AG09319 (cell line): ENCODE measurements around the gene LIMK2.
"Not testable (repeated sequence)": the region's sequence is repeated elsewhere in the genome, so short reads cannot be mapped to it uniquely, and the experiment has no call there.

Experiments
- DNase-seq: peaks from one replicate; pipeline ENCODE4 v3.0.0-alpha.2; 2010; ENCODE audit warnings: low read depth; ENCODE audit errors: extremely low read depth
- CTCF ChIP-seq: IDR thresholded peaks from 2 replicates; pipeline ENCODE4 v1.5.1; 2011; ENCODE audit warnings: low read depth, mild to moderate bottlenecking, inconsistent platforms, low read length, moderate library complexity

Gene LIMK2

GRCh38 chr22:31211862-31212730 lies at the start of gene LIMK2:
Gene LIMK2, plus strand, starts transcription at chr22:31212298. Its CDS starts 111 bp downstream, at chr22:31212409.
- TF ChIP-seq CTCF = peak; percentile 68
- no peak for DNase-seq

GRCh38 chr22:31170971-31171370 lies 41.1 kb upstream of the LIMK2 start:
- DNase-seq = no peak
- TF ChIP-seq CTCF = no peak

- not testable (repeated sequence) for DNase-seq
Observed at GRCh38 chr22:31171734-31172133, 40.4 kb upstream of the LIMK2 start.

- no peak for TF ChIP-seq CTCF
- DNase-seq = no peak
Observed at GRCh38 chr22:31173386-31174145, 38.5 kb upstream of the LIMK2 start.

- no peak for TF ChIP-seq CTCF
- DNase-seq = no peak
Observed at GRCh38 chr22:31176923-31177322, 35.2 kb upstream of the LIMK2 start.

- peak; percentile 65 for DNase-seq
- no peak for TF ChIP-seq CTCF
Observed at GRCh38 chr22:31177420-31178162, 34.5 kb upstream of the LIMK2 start.

GRCh38 chr22:31178859-31179258 lies 33.2 kb upstream of the LIMK2 start:
- no peak for TF ChIP-seq CTCF
- no peak for DNase-seq
